ENCODE measurements around the gene SMURF2.

DNA sequence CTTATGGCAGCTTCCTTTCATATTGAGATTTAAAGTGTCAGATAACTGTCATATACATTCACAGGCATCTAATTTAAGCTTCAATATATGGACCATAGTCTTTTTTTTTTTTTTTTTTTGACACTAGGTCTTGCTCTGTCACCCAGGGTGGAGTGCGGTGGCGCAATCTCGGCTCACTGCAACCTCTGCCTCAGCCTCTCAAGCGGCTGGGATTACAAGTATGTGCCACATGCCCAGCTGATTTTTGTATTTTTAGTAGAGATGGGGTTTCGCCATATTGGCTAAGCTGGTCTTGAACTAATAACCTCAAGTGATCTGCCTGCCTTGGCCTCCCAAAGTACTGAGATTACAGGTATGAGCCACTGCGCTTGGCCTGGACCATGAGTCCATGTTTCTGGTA is 141.7 kb downstream of the SMURF2 start:
- TF ChIP-seq CTCF (IDR thresholded peaks at IDR 0.05): no peak
- TF ChIP-seq POLR2AphosphoS5 (IDR thresholded peaks at IDR 0.05): no peak

All from breast epithelium (tissue), 3 donors.